Activated naive CD4-positive, alpha-beta T cell treated with anti-CD3 and anti-CD28 coated beads for 36 hours (primary cell): ENCODE data around the gene KIR2DL1. TPM values are rescaled to one million over a fixed set of nuclear protein-coding genes. Genes with fewer than 3 reads are reported as not detected.
"Not testable (repeated sequence)": the region's sequence is repeated elsewhere in the genome, so short reads cannot be mapped to it uniquely, and the experiment has no call there.

Experiments used
- CTCF ChIA-PET: fragments of 350-600 bp; sonication (Branson Sonifier 250); formaldehyde crosslinking; loops from one replicate; lab custom pipeline; 2021; ENCODE audit warnings: antibody characterized with exemption; lab: Charles Lee
- DNase-seq: peaks from one replicate; pipeline ENCODE4 v3.0.0-alpha.2; 2020
- H3K27ac Mint-ChIP-seq: one replicate; pipeline ENCODE4 v1.8.0; 2021; ENCODE audit warnings: mild to moderate bottlenecking, mixed read lengths
- H3K27me3 Mint-ChIP-seq: one replicate; pipeline ENCODE4 v1.8.0; 2021; ENCODE audit warnings: low read depth, mixed read lengths
- H3K36me3 Mint-ChIP-seq: one replicate; pipeline ENCODE4 v1.8.0; 2021; ENCODE audit warnings: low read depth, mixed read lengths
- H3K4me1 Mint-ChIP-seq: one replicate; pipeline ENCODE4 v1.8.0; 2021; ENCODE audit warnings: low read depth, mixed read lengths
- H3K4me3 Mint-ChIP-seq: one replicate; pipeline ENCODE4 v1.8.0; 2021; ENCODE audit warnings: mild to moderate bottlenecking, moderate library complexity, mixed read lengths
- H3K9me3 Mint-ChIP-seq: one replicate; pipeline ENCODE4 v1.8.0; 2021; ENCODE audit warnings: mixed read lengths
- intact Hi-C: fragments of 100-400 bp; cut with micrococcal nuclease; formaldehyde crosslinking; loops from one replicate; pipeline ENCODE4 v1.15.1; 2023
- total RNA-seq, 2 experiments: library from RNA; stranded (reverse); gene quantifications; one replicate each; pipeline ENCODE4 v1.2.3, GENCODE V29; 2021

The KIR2DL1 gene
- total RNA-seq, 2 experiments from 2014 or later, result not detected

- H3K4me3 Mint-ChIP-seq, H3K9me3 Mint-ChIP-seq, H3K36me3 Mint-ChIP-seq, H3K27me3 Mint-ChIP-seq, intact Hi-C loops, DNase-seq, H3K4me1 Mint-ChIP-seq, H3K27ac Mint-ChIP-seq: not testable (repeated sequence)
- CTCF ChIA-PET, result interaction anchor here (0.6 kb wide), 1 partner anchor 1300 kb away, joined by 3 read pairs; no protein-coding TSS in a partner anchor
Observed at GRCh38 chr19:54744080-54744479, 25.5 kb upstream of the KIR2DL1 start.

GRCh38 chr19:54747614-54748322 lies 21.8 kb upstream of the KIR2DL1 start:
- intact Hi-C loops, H3K4me3 Mint-ChIP-seq, H3K4me1 Mint-ChIP-seq, DNase-seq, H3K27ac Mint-ChIP-seq, H3K36me3 Mint-ChIP-seq, CTCF ChIA-PET, H3K27me3 Mint-ChIP-seq, H3K9me3 Mint-ChIP-seq: not testable (repeated sequence)

- CTCF ChIA-PET, DNase-seq, intact Hi-C loops, H3K4me3 Mint-ChIP-seq, H3K9me3 Mint-ChIP-seq, H3K27ac Mint-ChIP-seq, H3K4me1 Mint-ChIP-seq, H3K36me3 Mint-ChIP-seq, H3K27me3 Mint-ChIP-seq: not testable (repeated sequence)
Observed at GRCh38 chr19:54750276-54750675, 19.3 kb upstream of the KIR2DL1 start.

GRCh38 chr19:54756204-54757110 lies 13.1 kb upstream of the KIR2DL1 start:
- CTCF ChIA-PET, H3K4me1 Mint-ChIP-seq, H3K27ac Mint-ChIP-seq, H3K36me3 Mint-ChIP-seq, DNase-seq, H3K9me3 Mint-ChIP-seq, intact Hi-C loops, H3K27me3 Mint-ChIP-seq, H3K4me3 Mint-ChIP-seq: not testable (repeated sequence)

DNA sequence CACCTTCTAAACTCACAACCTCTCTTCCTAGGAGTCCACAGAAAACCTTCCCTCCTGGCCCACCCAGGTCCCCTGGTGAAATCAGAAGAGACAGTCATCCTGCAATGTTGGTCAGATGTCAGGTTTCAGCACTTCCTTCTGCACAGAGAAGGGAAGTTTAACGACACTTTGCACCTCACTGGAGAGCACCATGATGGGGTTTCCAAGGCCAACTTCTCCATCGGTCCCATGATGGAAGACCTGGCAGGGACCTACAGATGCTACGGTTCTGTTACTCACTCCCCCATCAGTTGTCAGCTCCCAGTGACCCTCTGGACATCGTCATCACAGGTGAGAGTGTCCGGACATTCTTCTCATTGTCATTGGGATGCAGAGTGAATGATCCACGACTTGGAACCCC lies 11.0 kb upstream of the KIR2DL1 start:
- DNase-seq, H3K4me1 Mint-ChIP-seq, CTCF ChIA-PET, intact Hi-C loops, H3K27me3 Mint-ChIP-seq, H3K36me3 Mint-ChIP-seq, H3K4me3 Mint-ChIP-seq, H3K27ac Mint-ChIP-seq, H3K9me3 Mint-ChIP-seq: not testable (repeated sequence)

- CTCF ChIA-PET, H3K27me3 Mint-ChIP-seq, intact Hi-C loops, DNase-seq, H3K4me1 Mint-ChIP-seq, H3K27ac Mint-ChIP-seq, H3K9me3 Mint-ChIP-seq, H3K4me3 Mint-ChIP-seq, H3K36me3 Mint-ChIP-seq: not testable (repeated sequence)
Observed at GRCh38 chr19:54764219-54764618, 5.4 kb upstream of the KIR2DL1 start.

DNA sequence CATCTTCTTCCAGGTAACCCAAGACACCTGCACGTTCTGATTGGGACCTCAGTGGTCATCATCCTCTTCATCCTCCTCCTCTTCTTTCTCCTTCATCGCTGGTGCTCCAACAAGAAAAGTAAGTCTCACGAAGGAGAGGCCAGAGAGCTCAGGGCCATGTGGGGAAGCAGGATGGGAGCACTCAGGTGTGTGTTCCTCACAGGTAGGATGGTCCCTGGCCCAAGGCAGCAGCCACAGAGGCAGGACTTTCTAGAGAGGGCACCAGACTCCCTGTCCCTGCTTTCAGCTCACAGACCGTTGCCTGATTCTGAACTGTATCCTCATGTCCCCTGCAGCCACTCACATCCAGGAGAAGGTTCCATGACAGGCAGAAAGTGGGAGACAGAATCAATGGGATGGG lies 3.1 kb upstream of the KIR2DL1 start:
- CTCF ChIA-PET, H3K27ac Mint-ChIP-seq, H3K9me3 Mint-ChIP-seq, intact Hi-C loops, H3K36me3 Mint-ChIP-seq, H3K4me1 Mint-ChIP-seq, H3K27me3 Mint-ChIP-seq, H3K4me3 Mint-ChIP-seq, DNase-seq: not testable (repeated sequence)

GRCh38 chr19:54770511-54770910 lies 918 bp downstream of the KIR2DL1 start:
- CTCF ChIA-PET, DNase-seq, H3K36me3 Mint-ChIP-seq, H3K9me3 Mint-ChIP-seq, H3K4me3 Mint-ChIP-seq, H3K27me3 Mint-ChIP-seq, H3K4me1 Mint-ChIP-seq, H3K27ac Mint-ChIP-seq, intact Hi-C loops: not testable (repeated sequence)

DNA sequence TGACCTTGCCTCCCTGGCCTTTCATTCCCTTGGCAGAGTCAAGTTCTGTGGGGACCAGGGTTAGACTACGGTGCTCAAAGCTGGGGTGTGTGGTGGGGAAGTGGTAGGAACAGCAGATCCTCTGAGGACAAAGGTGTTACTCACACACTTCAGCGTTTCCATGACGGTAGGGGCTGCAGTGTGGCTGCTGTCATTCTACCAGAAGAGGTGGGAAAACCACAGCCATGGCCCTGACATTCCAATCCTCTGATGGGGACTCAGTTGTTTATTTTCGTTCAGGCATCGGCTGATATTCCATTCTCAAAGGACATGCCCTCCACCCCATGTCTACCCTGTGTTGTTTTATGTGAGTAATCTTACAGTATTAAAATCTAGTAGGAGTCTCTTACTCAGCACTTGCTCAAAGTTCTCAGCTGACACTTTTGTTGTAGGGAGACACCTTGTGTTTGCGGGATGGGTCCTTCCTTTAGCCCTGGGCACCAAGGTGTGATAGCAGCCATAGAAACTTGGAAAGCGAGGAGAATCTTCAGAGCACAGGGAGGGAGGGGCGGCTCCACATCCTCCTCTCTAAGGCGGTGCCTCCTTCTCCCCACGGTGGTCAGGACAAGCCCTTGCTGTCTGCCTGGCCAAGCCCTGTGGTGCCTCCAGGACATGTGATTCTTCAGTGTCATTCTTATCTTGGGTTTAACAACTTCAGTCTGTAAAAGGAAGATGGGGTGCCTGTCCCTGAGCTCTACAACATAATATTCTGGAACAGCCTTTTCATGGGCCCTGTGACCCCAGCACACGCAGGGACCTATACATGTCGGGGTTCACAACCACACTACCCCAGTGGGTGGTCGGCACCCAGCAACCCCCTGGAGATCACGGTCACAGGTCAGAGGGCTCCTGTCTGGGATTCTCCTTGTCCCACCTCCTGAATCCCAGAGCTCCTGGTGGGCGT lies 1.7 kb downstream of the KIR2DL1 start:
- H3K36me3 Mint-ChIP-seq, CTCF ChIA-PET, DNase-seq, intact Hi-C loops, H3K27me3 Mint-ChIP-seq, H3K4me3 Mint-ChIP-seq, H3K27ac Mint-ChIP-seq, H3K4me1 Mint-ChIP-seq, H3K9me3 Mint-ChIP-seq: not testable (repeated sequence)

DNA sequence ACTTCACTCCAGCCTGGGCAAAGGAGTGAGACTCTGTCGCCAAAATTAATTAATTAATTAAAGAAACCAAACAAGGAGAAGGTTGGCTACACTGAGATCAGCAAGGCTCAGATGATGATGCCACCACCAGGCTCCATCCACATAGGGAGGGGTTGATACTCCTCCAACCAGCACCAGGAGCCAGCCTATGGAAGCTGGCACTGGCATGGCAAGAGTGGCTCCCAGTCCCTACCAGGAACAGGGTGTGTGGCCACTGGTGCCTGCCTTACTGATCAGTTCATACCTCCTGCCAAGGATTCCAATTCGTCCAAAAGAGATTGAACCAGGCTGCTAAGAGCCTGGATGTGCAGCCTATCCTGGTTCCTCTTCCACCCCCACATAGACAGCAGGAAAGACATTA lies 3.1 kb downstream of the KIR2DL1 start:
- H3K4me3 Mint-ChIP-seq, H3K9me3 Mint-ChIP-seq, H3K36me3 Mint-ChIP-seq, H3K27me3 Mint-ChIP-seq, DNase-seq, intact Hi-C loops, H3K27ac Mint-ChIP-seq, H3K4me1 Mint-ChIP-seq, CTCF ChIA-PET: not testable (repeated sequence)

DNA sequence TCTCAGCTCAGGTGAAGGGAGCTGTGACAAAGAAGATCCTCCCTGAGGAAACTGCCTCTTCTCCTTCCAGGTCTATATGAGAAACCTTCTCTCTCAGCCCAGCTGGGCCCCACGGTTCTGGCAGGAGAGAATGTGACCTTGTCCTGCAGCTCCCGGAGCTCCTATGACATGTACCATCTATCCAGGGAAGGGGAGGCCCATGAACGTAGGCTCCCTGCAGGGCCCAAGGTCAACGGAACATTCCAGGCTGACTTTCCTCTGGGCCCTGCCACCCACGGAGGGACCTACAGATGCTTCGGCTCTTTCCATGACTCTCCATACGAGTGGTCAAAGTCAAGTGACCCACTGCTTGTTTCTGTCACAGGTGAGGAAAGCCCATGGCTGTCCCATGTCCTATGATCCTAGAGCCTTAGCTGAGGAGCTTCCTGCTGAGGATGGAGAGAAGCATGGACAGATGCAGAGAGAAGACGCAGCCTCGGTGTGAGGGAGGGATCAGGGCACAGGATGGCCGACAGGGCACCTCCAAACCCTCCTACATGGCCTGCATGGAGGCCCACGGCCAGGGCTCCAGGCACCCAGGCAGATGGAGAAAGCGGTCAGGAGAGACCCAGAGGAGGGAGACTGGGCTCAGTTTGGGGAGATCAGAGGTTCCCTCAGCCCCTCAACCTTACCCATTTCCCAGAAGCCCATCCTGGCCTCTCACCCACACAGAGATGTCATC lies 5.7 kb downstream of the KIR2DL1 start:
- H3K27me3 Mint-ChIP-seq, intact Hi-C loops, H3K36me3 Mint-ChIP-seq, H3K27ac Mint-ChIP-seq, H3K4me3 Mint-ChIP-seq, DNase-seq, H3K9me3 Mint-ChIP-seq, CTCF ChIA-PET, H3K4me1 Mint-ChIP-seq: not testable (repeated sequence)

DNA sequence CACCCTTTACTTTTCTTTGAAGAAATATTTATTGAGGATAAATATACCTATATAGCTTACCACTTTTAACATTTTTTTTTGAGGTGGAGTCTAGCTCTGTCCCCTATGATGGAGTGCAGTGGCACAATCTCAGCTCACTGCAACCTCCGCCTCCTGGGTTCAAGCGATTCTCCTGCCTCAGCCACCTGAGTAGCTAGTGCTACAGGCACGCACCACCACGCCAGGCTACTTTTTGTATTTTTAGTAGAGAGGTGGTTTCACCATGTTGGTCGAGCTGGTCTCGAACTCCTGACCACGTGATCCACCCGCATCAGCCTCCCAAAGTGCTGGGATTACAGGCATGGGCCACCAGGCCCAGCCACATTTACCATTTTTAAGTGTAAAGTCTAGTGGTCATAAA lies 6.2 kb downstream of the KIR2DL1 start:
- CTCF ChIA-PET, H3K36me3 Mint-ChIP-seq, H3K9me3 Mint-ChIP-seq, H3K4me3 Mint-ChIP-seq, DNase-seq, H3K27me3 Mint-ChIP-seq, H3K27ac Mint-ChIP-seq, intact Hi-C loops, H3K4me1 Mint-ChIP-seq: not testable (repeated sequence)
